Stimulated activated CD8-positive, alpha-beta memory T cell treated with anti-CD3 and anti-CD28 coated beads, Interleukin-2, amount 100 ng/mL, for 48 hours (primary cell): ENCODE results near the gene KLF7.

Experiments used
- DNase-seq, 2 donors: peaks; one replicate each; pipeline ENCODE4 v3.0.0-alpha.2; 2020; ENCODE audit warnings: low read depth in 2 of 2

Gene KLF7

GRCh38 chr2:207128867-207129266 is 36.9 kb downstream of the KLF7 start:
- DNase-seq, result no peak

GRCh38 chr2:207126724-207127308 is 38.9 kb downstream of the KLF7 start:
- DNase-seq, result no peak

- no peak for DNase-seq
These were observed 41.9 kb downstream of the KLF7 start for GRCh38 chr2:207123776-207124391.

GRCh38 chr2:207123335-207123744 is 42.4 kb downstream of the KLF7 start:
- peak; percentile 35 to 60 for DNase-seq

GRCh38 chr2:207122651-207123334 is 43.0 kb downstream of the KLF7 start:
- DNase-seq, result no peak

GRCh38 chr2:207121784-207122183 is 44.0 kb downstream of the KLF7 start:
- no peak for DNase-seq

- DNase-seq, result no peak
These were observed 46.7 kb downstream of the KLF7 start for GRCh38 chr2:207119048-207119447.

GRCh38 chr2:207117668-207118067 is 48.1 kb downstream of the KLF7 start:
- no peak for DNase-seq

- DNase-seq, result no peak
These were observed 49.9 kb downstream of the KLF7 start for GRCh38 chr2:207115715-207116364.

- DNase-seq, result no peak
These were observed 52.3 kb downstream of the KLF7 start for GRCh38 chr2:207113414-207113813.

- no peak for DNase-seq
These were observed 53.0 kb downstream of the KLF7 start for GRCh38 chr2:207112785-207113184.

- no peak for DNase-seq
These were observed 53.4 kb downstream of the KLF7 start for GRCh38 chr2:207112383-207112782.

GRCh38 chr2:207111757-207112156 is 54.0 kb downstream of the KLF7 start:
- no peak for DNase-seq

- DNase-seq, result no peak
These were observed 55.0 kb downstream of the KLF7 start for GRCh38 chr2:207110715-207111114.

- no peak for DNase-seq
These were observed 55.4 kb downstream of the KLF7 start for GRCh38 chr2:207110310-207110709.

GRCh38 chr2:207109768-207110167 is 56.0 kb downstream of the KLF7 start:
- DNase-seq, result no peak

- no peak for DNase-seq
These were observed 57.3 kb downstream of the KLF7 start for GRCh38 chr2:207108440-207108839.

- DNase-seq, result no peak
These were observed 58.2 kb downstream of the KLF7 start for GRCh38 chr2:207107551-207107950.

- no peak for DNase-seq
These were observed 58.6 kb downstream of the KLF7 start for GRCh38 chr2:207107131-207107530.

GRCh38 chr2:207103132-207103531 is 62.6 kb downstream of the KLF7 start:
- no peak for DNase-seq

GRCh38 chr2:207101984-207102383 is 63.8 kb downstream of the KLF7 start:
- DNase-seq, result no peak

- no peak for DNase-seq
These were observed 68.5 kb downstream of the KLF7 start for GRCh38 chr2:207097278-207097677.

- no peak for DNase-seq
These were observed 69.8 kb downstream of the KLF7 start for GRCh38 chr2:207095963-207096362.
